CD4-positive, alpha-beta T cell treated with Interferon gamma for 1 hour (primary cell): ENCODE measurements around the gene MNX1.

ENCODE experiments used
- DNase-seq: peaks from one replicate; pipeline ENCODE4 v3.0.0-alpha.2; 2020

The MNX1 gene

DNA sequence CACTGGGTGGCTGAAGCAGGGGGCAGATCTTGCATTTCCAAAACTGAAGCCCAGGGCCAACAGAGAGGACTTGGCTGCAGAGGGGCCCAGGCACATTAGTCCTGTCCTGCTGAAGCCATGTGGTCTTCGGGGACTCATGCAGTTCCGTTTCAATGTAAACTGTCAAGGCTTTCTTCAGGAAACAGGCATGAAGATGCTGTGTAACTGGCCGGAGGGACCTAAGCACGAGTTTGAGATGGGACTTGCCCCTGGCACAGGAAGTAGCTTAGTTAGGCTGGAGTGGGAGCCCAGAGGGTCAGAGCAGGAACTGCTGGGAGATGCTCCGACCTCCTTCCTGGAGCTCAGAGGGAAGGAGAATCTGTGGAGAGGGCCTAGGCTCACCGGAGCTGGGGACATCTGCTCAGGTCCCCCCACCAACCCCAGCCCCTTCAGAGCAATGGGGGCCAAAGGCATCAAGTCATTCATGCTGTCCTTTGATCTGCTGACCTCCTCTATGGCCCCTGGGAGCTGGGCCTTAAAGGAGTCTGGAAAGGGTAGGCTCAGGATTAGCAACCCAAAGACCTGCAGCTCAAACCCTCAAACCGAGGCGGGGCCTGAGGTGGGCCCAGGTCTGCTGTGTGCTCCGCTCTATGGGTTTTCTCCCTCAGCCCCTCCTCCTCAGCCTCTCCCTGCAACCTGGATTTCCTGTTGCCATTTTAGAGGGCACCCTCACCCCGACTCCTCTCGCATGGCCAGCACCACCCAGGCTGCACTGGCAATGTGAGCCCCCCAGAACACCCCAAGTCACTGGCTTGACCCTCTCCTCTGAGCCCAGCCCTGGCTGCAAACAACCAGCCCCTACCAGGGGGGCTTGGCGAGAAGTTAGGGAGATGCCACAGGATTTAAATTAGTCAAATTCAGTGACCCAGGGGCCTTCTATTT, 4.4 kb upstream of the MNX1 start:
- DNase-seq = no peak

DNA sequence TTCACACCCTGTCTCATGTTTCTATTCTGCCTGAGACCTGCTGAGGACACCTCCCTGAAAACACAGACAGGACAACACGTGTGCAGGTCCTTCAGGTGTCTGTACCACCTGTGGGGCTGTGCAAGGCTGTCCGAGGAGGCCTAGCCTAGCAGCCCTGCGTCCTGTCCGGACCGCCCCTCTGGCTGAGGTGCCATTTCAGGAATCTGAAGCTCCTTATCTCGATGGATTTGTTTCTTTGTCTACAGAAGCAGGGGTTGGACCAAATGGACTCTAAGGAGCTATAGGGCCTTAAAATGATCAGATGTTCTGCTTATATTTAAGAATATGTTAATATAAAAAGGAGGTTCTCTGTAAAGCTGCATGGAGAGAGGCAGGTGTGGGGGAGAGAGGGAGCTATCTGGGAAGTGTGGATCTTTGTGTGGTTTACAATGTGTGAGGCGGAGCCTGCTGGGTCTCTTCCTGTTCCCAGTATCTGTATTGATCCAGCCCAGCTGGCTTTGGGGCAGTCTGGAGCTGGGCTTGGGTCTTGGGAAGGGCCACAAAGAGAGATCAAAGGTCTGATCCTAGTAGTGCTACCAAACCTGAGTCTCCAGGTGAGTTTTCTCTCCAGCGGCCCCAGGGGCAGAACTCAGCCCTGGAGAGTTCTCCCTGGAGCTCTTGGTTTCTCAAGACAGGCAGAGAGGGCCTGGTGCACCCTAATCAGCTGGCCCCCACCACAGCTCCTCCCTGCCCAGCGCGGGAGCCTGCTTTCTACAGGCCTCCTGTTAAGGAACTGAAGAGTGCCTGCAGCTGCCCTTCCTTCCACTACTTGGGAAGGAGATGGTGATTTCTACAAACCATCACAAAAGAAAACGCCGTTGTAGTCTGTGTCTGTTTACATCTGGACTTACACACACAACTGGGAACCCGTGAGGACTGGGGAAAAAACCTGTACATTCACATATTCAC, 3.4 kb upstream of the MNX1 start:
- no peak for DNase-seq

DNA sequence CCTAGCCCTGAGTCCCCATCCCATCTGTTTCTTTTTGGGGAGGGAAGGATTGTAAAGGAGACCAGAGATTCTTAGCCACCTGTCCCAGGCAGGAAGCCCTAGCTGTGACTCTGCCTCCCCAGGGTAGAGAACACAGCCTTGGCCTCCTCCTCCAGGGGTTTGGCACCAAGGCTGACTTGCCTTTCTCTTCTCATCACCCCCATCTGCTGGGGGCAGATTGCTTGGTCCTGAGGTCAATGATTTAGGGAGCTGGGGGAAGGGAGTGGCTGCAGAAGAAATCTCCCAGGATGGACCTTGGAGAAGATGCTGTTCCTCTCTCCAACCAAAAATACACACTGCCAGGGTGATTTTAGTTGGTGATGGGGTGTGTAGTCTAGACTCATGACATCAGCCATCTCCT, 2.6 kb upstream of the MNX1 start:
- no peak for DNase-seq

DNA sequence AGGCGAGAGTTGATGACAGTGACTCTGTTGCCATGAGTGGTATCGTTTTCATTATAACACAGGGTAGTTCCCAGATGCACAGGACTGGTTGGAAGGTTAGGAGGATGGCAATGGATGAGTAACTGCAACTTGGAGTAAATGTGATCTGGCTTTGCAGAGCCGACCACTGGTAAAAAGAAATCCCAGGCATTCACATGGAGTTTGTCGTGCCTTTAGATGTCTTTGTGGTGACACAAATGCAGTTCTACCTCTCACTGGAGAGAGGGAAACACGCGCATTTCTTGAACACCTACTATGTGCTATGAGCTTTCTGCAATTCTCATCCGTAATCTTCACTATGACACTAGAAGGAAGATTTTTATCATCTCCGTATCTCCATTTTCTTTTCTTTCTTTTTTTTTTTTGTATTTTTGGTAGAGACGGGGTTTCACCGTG, 1.7 kb upstream of the MNX1 start:
- no peak for DNase-seq

DNA sequence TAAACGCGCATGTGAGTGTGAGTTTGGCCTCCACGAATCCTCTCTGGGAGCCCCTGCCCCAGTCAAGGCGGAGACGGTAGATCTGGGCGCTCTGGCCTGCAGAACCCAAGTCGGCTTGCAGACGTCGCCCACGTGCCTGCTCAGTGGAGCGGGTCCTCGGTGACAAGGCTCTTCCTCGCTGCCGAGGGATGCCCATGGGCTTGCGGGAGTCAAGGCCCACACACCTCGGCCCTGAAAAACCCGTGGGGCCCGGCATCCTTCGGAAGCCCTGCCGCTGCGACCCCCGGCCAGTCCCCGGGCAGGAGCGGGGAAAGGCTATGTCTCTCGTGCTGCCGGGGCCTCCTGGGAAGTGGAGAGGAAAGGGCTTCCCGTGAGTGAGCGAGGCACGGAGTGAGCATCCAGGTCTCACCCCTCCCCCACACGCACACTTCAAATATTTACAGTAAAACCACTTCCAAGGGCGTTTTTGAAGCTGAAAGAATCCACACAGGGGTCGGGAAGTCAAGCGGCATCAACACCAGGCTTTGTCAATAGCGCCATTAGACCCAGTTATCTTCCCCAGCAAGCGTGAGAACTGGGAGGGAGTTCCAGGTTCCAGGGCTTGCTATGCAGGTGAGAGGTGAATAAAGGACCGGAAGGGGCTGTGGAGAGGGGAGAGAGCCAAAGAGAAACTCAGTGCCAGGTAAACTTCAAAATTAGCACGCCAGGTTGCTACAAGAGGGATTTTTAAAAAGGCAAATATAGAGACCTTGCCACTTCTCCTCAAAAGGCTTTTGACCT, 1.1 kb upstream of the MNX1 start:
- no peak for DNase-seq

DNA sequence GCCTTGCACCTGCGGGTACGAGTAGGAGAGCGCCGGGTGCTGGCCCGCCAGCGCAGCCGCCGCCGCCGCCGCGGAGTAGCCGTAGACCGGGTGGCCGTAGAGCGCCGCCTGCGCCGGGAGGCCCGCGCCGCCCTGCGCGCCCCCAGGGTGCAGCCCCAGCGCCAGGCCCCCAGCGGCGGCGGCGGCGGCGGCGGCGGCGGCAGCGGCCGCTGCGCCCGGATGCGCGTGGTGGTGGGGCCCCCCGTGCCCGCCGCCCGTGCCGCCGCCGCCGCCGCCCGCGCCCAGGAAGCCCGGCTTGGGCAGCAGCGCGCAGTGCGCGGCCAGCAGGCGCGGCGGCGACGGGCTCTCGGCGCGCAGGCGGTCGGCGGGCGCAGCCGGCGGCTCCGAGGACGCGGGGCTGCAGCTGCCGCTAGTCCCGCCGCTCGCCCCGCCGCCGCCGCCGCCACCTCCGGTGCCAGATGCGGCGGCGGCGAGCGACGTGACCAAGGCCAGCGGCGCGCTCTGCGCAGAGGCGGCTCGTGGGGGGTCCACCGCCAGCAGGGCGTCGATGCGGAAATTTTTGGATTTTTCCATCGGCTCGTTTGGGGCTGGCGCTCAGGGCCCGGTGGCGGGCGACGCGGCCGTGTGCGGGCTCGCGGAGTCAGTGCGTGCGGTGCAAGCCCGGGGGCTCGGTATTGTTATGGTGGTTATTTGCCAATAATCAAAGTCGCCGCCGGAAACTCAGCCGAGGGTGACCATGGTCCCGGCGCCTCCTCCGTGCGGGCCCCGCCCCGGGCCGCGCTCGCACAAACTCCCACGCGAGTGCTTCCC, 480 bp downstream of the MNX1 start:
- no peak for DNase-seq

DNA sequence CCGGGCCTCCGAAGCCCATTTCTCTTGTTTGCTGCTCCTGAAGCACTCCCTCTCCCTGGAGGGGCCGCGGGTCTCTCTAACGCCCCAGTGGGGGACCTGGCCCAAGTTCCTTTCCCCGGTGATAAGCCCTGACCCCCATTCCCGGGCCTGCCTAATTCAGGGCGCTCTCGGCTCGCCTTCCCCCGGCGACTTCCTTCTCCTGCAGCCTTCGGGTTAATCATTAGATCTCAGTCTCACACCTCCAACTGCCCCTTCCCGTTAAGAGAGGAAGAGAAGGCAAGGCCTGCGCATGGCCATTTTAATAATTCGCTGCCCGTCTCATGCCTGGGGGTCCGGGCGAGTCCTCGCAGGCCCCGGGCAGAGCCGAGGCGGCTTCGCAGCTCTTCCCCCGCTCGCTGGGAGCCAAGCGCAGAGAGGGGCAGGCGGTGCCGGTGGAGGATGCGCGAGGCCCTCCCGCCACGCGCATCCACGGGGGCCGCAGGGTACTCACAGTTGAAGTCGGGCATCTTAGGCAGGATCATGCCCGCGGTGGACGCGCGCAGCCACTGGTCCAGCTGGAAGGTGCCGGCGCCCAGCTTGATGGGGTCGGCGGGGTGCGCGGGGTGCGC, 1.2 kb downstream of the MNX1 start:
- DNase-seq = no peak

DNA sequence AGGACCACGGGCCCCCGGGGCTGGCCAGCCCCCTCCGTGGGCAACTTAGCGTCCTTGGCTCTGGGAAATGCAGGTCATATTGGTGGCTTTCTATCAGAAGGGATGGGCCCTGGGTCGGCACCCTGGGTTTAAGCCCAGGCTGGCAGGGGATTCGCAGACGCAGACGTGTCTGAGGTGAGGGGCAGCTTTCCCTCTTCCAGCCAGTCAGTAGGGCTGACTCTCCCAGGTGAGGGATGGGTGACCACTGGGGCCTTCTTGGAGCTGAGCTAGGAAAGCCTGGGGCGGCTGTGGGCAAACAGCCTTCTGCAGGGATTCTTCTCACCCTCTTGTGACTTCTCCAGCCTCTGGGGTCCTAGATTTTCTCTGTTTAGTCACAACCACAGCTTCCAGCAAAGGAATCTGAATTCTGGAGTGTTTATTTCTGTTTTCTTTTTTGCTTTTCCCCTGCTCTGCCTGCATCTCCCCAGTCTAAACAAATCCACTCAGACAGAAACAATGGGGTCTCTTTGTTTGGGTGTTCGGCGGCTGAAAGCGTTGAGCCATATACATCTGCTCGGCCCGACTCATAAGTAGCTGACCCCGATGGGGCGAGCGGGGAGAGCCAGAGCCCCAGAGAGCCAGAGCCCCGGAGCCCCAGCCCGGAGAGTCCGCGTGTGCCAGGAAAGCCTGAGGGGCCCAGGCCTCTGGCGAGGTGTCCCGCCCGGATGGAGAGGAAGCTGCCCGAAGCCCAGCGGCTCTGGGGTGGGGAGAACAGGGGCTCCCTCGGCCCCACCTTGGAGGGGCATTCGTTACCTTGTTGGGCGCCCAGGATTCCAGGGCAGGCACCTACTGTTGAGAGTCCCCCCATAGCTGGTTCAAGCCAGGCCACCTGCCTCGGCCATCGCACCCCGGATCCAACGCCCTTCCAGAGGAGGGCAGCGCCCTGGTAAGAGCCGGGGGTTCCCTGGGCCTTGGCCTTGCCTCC, 2.0 kb downstream of the MNX1 start:
- DNase-seq = no peak

DNA sequence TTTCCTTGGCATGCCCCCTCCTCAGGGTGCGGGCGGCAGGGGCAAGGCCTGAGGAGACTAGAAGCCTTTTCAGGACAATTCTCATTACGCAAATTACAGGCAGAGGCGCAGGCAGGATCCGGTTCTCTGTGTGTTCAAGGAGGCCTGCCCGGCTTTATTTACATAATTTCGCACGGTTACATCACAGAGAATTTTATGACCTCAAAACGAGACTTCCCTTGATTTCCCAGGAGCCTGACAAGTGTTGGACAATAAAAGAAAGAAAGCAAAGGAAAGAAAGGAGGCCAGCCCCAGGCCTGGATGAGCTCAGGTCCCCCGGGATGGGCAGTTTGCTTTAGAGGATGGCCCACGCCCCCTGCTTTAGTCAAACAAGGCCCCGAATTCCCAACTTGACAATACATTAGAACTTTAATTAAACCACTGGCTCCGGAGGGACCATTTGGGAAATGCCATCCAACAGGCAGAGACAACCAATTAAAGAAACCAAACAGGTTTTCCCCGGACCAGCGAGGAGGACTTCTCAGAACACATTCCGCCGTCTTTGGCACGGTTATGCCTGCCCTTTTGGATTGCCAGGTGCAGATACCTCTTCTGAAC, 2.9 kb downstream of the MNX1 start:
- no peak for DNase-seq

DNA sequence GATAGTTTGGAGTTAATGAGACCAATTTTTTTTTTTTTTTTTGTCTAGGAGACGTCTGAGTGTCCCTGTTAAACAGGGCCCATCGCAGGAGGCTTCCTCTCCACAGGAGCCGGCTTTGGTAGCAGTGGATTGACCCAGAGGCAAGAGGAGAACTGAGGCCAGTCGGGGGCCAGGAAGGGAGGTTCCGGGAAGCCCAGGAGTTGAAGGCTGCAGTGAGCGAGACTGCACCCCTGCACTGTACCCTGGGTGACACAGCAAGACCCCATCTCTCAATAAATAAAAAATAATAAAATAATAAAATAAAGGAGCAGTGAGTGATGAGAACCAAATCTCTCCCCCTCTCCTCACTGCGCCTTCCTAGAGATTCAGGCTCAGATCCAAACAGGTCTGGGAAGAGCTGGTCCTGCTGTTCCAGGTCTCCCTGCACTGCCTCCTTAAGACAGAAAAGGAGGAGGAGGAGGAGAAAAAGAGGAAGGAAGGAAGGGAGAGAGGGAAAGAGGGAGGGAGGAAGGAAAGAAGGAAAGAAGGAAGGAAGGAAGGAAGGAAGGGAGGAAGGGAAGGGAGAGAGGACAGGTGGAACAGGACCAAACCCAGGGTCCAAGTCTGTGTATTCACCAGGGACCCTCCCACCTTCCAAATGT, 3.5 kb downstream of the MNX1 start:
- DNase-seq = no peak

DNA sequence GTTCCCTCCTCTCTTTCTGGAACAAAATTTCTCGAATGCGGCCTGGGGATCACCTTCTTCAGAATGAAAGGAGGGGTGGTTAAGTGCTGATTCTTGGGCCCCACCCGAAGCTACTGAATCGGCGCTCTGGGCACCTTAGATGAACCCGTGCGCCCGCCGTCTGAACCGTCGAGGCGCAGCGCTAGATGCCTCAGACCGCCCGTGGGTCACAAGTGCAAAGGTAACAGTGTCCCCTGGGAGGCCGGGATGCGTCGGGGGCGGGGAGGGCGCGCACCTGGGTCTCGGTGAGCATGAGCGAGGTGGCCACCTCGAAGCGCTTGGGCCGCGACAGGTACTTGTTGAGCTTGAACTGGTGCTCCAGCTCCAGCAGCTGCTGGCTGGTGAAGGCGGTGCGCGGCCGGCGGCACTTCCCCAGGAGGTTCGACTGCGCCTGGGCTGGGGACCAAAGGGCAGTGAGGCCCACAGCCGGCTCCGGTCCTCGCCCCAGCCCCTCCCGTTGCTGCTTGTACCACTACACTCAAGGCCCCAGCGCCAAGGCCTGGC, 4.2 kb downstream of the MNX1 start:
- DNase-seq = no peak

DNA sequence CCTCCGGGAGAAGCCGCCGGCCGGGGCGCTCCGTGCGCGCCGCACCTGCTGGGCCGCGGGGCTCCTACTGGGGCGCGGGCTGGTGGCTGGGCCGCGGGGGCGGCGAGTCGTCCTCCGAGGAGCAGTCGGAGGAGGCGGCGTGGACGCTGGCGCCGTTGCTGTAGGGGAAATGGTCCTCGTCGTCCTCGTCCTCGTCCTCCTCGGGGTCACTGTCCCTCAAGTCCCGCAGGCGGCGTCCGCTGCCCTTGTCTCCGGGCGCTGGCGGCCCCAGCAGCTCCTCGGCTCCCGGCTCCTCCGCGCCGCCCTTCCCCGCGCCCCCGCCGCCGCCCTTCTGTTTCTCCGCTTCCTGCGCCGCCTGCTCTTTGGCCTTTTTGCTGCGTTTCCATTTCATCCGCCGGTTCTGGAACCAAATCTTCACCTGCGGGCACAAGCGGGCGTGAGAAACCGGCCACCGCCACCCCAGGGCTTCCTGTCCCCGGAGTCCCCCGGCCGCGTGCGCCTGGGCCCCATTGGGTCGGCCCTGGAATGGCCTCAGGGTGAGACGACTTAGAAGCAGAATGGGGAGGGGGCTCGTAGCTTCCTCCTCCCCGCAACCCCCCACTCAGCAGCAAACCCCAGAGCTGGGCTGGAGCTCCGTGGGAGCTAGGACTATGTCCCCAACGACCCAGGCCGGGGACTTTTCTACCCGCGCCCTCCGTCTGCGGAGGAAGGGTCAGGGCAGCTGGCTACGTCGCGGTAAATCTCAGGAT, 4.8 kb downstream of the MNX1 start:
- DNase-seq = no peak

DNA sequence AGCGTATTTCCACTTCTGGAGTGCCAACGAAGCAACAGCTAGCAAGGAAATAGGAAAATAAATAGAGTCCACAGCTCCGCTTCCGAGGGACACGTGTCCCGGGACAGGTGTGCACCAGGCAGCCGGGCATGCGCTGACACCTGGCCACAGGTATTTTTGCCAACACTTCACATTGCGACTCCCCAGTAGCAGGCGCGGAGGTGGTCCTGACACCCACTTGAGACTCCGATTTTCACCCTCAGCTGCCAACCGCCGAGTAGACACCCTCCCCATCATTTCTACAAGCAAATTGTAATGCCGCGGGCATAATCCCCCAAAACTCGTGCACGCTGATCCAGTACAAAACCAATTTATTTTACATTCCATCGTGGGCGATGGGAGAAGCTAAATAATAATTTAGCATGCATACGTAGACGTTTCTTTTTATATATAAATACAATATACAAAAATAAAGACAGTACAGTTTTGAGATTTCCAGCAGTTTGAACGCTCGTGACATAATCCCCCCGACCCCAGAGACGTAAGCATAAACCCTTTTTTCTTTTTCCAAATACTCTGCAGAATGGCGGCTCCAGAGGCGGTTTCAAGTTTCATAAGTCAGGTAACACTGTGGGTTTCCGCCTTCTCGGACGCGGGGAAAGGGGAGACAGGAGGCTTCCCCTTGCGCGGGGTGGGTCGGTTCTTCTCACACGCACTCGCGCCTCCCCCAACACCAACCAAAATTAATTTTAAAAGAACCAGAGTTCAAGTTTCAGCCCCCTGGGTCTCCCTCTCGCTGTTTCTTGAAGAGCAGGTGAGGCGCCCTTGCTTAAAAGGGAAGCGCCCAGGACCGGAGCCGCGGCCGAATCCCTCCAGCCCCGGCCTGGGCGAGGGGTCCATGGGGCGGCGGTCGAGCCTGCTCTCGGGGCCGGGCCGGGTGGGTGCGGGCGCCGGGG, 5.7 kb downstream of the MNX1 start:
- no peak for DNase-seq

DNA sequence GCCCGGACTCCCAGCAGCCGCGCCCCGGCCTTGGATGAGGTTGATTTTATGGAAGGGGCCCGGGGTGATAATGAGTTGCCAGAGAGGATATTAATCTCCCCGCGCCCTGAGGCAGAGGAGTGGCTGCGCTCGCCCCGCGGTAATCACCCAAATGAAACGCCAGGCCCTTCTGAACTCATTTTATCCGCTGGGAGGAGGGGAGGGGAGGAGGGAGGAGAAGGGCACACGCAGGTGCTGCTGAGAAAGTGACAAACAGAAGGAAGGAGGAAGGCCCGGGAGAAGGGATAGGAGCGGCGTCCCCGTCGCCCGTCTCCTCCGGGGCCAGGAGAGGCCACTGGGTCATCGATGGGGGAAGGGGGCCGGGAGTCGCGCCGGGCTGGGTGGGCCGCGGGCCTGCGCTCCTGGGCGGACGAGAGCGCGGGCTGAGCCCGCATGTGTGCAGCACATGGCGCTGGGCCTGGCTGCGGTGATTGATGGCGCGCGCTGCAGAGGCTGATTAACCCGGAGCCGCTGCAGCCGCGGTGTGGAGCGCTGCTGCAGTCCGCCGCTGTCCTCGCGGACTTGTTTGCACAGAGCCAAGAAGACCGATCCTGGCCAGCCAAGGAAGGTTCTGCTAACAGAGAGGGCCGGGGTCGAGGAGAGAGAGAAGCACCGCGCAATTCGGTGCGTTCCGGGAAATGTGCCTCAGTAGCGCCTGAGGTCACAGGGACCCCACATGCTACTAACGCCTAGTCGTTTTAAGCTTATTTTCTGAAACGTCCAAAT, 6.5 kb downstream of the MNX1 start:
- no peak for DNase-seq

DNA sequence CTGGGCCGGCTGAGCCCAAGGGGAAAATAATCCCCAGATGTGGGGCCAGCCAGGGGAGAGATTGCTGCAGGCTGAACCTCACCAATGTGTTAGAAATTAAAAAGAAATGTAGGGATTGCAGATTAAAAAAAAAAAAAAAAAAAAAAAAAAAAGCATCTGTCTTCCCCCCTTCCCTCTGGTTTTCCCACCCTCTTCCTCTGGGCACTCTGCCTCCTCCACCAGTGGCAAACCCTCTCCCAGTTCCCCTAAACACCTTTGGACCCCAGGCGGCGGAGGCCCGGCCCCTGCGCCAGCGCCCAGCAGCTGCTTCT, 7.1 kb downstream of the MNX1 start:
- no peak for DNase-seq

DNA sequence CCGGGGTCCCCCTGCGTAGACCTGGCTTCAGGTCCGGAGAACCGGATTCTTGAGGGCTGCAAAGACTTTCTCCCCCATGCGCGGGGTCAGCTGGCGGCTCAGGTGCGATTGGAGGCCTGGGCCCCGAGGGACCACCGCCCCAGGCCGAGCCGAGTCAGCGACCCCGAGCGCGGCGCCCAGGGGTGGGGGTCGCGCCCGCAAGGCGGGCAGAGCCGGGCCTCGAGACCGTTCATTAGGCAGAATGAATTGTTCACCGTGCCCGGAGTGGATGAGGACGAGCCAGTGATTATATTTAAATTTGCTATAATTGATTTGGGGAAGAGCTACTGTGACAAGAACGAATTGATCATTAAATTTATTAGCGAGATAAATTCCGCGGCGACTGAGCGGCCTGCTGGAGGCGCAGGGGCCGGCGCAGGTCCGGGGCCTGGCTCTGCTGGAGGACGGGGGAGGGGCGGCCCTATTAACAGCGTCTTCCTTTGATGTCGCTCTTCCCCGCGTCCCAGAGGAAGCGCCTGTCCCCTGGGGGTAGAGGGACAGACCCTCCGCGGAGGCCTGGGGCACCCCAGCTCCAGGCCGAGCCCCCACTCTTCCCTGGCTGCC, 7.5 kb downstream of the MNX1 start:
- DNase-seq = no peak
